Upper lobe of right lung (tissue), 1 donor: Measurements from ENCODE around the gene ABT1. TPM values are rescaled to one million over a fixed set of nuclear protein-coding genes. Genes with fewer than 3 reads are reported as not detected.
A peak's percentile ranks its signal among the peaks of the same experiment; 100 is the strongest.
"Not testable (repeated sequence)": the region's sequence is repeated elsewhere in the genome, so short reads cannot be mapped to it uniquely, and the experiment has no call there.

Experiments
- ATAC-seq: fragments of 200-7000 bp; cut with Tn5 transposase; one replicate; pipeline ENCODE4 v1.9.1; 2020; ENCODE audit warnings: mild to moderate bottlenecking, moderate library complexity
- DNase-seq: peaks from one replicate; pipeline ENCODE4 v3.0.0-alpha.2; 2020
- H3K27ac ChIP-seq: fragments of 200-600 bp; one replicate; pipeline ENCODE4 v1.8.0; 2022
- H3K27me3 ChIP-seq: fragments of 200-600 bp; one replicate; pipeline ENCODE4 v1.8.0; 2022; ENCODE audit warnings: mild to moderate bottlenecking
- H3K36me3 ChIP-seq: fragments of 200-600 bp; one replicate; pipeline ENCODE4 v1.8.0; 2022
- H3K4me1 ChIP-seq: fragments of 200-600 bp; one replicate; pipeline ENCODE4 v1.8.0; 2022
- H3K4me3 ChIP-seq: fragments of 200-600 bp; one replicate; pipeline ENCODE4 v1.8.0; 2022; ENCODE audit warnings: mild to moderate bottlenecking
- H3K9me3 ChIP-seq: fragments of 200-600 bp; one replicate; pipeline ENCODE4 v1.8.0; 2022
- CTCF ChIP-seq: fragments of 200-600 bp; IDR thresholded peaks from one replicate; pipeline ENCODE4 v1.8.0; 2022; ENCODE audit warnings: antibody characterized with exemption
- intact Hi-C: fragments of 100-400 bp; cut with DNase I; formaldehyde crosslinking; loops from one replicate; pipeline ENCODE4 v1.11.0; 2022
- long read RNA-seq: library from polyadenylated mRNA; unstranded; transcript quantifications from one replicate; pipeline ENCODE4 v2.0.0, GENCODE V29; 2021
- total RNA-seq: library from RNA; stranded (reverse); fragmentation: NEBNext Ultra II Directional; extraction: Animal tissue kit (Norgen Biotek cat#: 25700); gene quantifications from one replicate; pipeline ENCODE4 v1.2.1, GENCODE V29; 2021
- donor health status: DM: no; HTN: yes; CAD: no; lungs with severe emphysema.

The ABT1 gene
- 14.4 TPM for total RNA-seq
- long read RNA-seq, transcript ABT1-201 (3 exons, 2,949 nt): major isoform, 28 of 31 reads
- long read RNA-seq, partial matches to known transcripts: 2 of 31 reads
- long read RNA-seq, other reads (novel, unspliced or antisense): 1 of 31 reads

GRCh38 chr6:26596579-26597388 lies at the start of gene ABT1:
Gene ABT1 (plus strand): TSS chr6:26596953. CDS start chr6:26596983, 30 bp downstream.
- Histone ChIP-seq H3K27ac (peak within 1 kb of the TSS; percentile 92), H3K9me3 (no peaks in the 10 kb centered on the region), H3K4me1 (peaks cover 15% of the 10 kb centered on the region), H3K4me3 (peak within 1 kb of the TSS; percentile 98), H3K27me3 (peaks cover 22% of the 10 kb centered on the region), H3K36me3 (peaks cover 27% of the 10 kb centered on the region)
- peak; percentile 97 for ATAC-seq
- intact Hi-C loops: no loop called here
- DNase-seq: peak; percentile 98
- no peak for TF ChIP-seq CTCF

DNA sequence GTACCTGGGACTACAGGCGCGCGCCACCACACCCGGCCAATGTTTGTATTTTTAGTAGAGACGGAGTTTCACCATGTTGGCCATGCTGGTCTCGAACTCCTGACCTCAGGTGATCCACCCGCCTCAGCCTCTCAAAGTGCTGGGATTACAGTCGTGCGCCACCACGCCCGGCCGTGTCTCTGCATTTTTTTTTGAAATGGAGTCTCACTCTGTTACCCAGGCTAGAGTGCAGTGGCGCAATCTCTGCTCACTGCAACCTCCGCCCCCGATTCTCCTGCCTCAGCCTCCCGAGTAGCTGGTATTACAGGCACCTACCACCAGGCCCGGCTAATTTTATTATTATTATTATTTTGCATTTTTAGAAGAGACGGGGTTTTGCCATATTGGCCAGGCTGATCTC lies 49.4 kb upstream of the ABT1 start:
- H3K36me3 ChIP-seq: peaks cover 40% of the 10 kb centered on the region
- ATAC-seq, H3K4me1 ChIP-seq, H3K9me3 ChIP-seq, intact Hi-C loops, H3K27ac ChIP-seq, H3K4me3 ChIP-seq, H3K27me3 ChIP-seq, DNase-seq: not testable (repeated sequence)

DNA sequence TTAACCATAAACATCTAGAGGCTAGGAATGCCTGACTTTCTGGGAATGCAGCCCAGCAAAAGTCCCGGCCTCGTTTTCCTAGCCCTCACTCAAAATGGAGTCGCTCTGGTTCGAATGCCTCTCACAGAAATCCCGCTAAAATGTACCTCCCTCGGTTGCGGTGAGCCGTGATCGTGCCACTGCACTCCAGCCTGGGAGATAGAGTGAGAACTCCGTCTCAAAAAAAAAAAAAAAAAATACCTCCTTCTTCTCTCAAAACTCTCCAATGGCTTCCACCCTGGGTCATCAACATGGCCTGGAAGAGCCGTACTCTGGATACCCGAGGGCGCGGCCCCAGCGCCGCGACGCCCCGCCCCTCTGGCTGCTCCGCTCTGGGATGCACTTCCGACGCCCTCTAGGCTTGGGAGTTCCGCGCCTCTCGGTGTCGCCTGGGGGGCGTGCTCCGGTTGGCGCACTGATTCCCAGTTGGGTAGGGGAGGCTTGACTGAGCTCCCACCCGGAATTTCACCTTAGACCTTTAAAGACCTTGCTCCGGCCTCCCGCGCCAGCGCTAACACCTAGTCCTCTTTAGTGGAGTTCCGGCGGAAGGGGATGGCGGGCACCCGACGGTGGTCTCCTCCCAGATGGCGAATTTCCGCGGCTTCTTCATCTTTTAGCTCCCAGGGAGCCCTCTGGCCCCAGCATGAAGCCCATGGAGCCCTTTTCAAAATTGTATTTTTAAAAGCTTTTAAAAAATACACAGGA lies 46.3 kb upstream of the ABT1 start:
- DNase-seq: peak; percentile 84
- H3K36me3 ChIP-seq: peaks cover 14% of the 10 kb centered on the region
- H3K4me3 ChIP-seq: peak overlapping the region; percentile 57
- peak; percentile 5 for TF ChIP-seq CTCF
- ATAC-seq: peak; percentile 89
- H3K9me3 ChIP-seq: no peaks in the 10 kb centered on the region
- intact Hi-C loops: no loop called here
- H3K27me3 ChIP-seq: no peaks in the 10 kb centered on the region
- H3K4me1 ChIP-seq: peaks cover 7% of the 10 kb centered on the region
- peak overlapping the region; percentile 17 for H3K27ac ChIP-seq

GRCh38 chr6:26552205-26552604 lies 44.5 kb upstream of the ABT1 start:
- H3K36me3 ChIP-seq: no peaks in the 10 kb centered on the region
- peaks cover 7% of the 10 kb centered on the region for H3K4me1 ChIP-seq
- no peaks in the 10 kb centered on the region for H3K27me3 ChIP-seq
- intact Hi-C loops: no loop called here
- no peak for ATAC-seq
- no peaks in the 10 kb centered on the region for H3K9me3 ChIP-seq
- no peak overlapping the region for H3K27ac ChIP-seq
- no peak for DNase-seq
- no peak for TF ChIP-seq CTCF
- H3K4me3 ChIP-seq: no peak overlapping the region

DNA sequence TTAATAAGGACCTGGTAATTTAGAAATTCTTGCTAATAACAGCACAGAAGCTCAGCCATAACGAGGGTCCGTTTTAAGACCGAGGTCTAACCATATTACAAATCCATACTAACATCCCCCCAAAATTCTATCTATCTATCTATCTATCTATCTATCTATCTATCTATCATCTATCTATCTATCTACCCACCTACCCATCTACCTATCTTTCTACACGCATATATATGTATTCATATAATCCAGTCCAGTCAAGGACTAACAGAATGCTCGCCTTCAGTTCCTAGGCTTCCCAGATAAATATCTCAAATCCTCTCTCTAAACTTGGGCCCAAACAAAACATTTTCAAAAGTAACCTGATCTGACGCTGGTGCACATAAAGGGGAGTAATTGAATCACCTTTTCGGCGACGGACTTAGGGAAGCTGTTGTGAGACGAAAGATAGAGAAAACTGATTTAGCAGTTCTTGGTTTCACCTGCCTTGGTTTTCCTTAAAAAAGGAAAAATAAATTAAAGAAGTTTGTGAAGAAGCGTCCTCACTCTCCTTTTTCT lies 44.0 kb upstream of the ABT1 start:
- intact Hi-C loops: no loop called here
- peaks cover 7% of the 10 kb centered on the region for H3K4me1 ChIP-seq
- peak overlapping the region; percentile 63 for H3K4me3 ChIP-seq
- ATAC-seq: no peak
- TF ChIP-seq CTCF: no peak
- no peaks in the 10 kb centered on the region for H3K9me3 ChIP-seq
- no peak for DNase-seq
- H3K27me3 ChIP-seq: no peaks in the 10 kb centered on the region
- H3K36me3 ChIP-seq: no peaks in the 10 kb centered on the region
- H3K27ac ChIP-seq: no peak overlapping the region

GRCh38 chr6:26553264-26553634 lies 43.5 kb upstream of the ABT1 start:
- peak overlapping the region; percentile 63 for H3K4me3 ChIP-seq
- H3K9me3 ChIP-seq: no peaks in the 10 kb centered on the region
- intact Hi-C loops: no loop called here

More at GRCh38 chr6:26553264-26553634, 43.5 kb upstream of the ABT1 start:
- H3K27me3 ChIP-seq: no peaks in the 10 kb centered on the region
- H3K27ac ChIP-seq: no peak overlapping the region
- peak; percentile 79 for ATAC-seq
- TF ChIP-seq CTCF: no peak
- H3K4me1 ChIP-seq: peaks cover 7% of the 10 kb centered on the region
- peak; percentile 73 for DNase-seq
- H3K36me3 ChIP-seq: no peaks in the 10 kb centered on the region
